Nephron (organoid): ENCODE data around the gene CYB561D1.

Source experiments
- H3K27ac Mint-ChIP-seq, 3 experiments: 2 replicates each; pipeline ENCODE4 v1.8.0; 2020; ENCODE audit warnings: mixed read lengths in 3 of 3, mild to moderate bottlenecking in 2 of 3, moderate library complexity in 1 of 3
- H3K27me3 Mint-ChIP-seq: 2 replicates; pipeline ENCODE4 v1.8.0; 2021; ENCODE audit warnings: low read depth, mild to moderate bottlenecking, moderate library complexity, mixed read lengths
- H3K36me3 Mint-ChIP-seq: 2 replicates; pipeline ENCODE4 v1.8.0; 2020; ENCODE audit warnings: low read depth, mixed read lengths
- H3K4me1 Mint-ChIP-seq: 2 replicates; pipeline ENCODE4 v1.8.0; 2020; ENCODE audit warnings: mixed read lengths
- H3K4me3 Mint-ChIP-seq, 3 experiments: 2 replicates each; pipeline ENCODE4 v1.8.0; 2020; ENCODE audit warnings: mild to moderate bottlenecking in 3 of 3, mixed read lengths in 3 of 3, moderate library complexity in 2 of 3
- H3K9me3 Mint-ChIP-seq: 2 replicates; pipeline ENCODE4 v1.8.0; 2020; ENCODE audit warnings: mixed read lengths
- CTCF ChIP-seq, 3 experiments: fragments of 200-600 bp; sonication (generic); IDR thresholded peaks; one replicate each; pipeline ENCODE4 v1.5.0; 2021; ENCODE audit warnings: antibody characterized with exemption in 3 of 3; ENCODE audit not compliant: unreplicated experiment in 3 of 3

The CYB561D1 gene

GRCh38 chr1:109541102-109541501, 47.2 kb downstream of the CYB561D1 start:
- H3K4me3 Mint-ChIP-seq = no peak overlapping the region
- H3K27ac Mint-ChIP-seq = no peak overlapping the region
- peaks cover 18% of the 10 kb centered on the region for H3K4me1 Mint-ChIP-seq
- peaks cover 8% of the 10 kb centered on the region for H3K27me3 Mint-ChIP-seq
- no peaks in the 10 kb centered on the region for H3K36me3 Mint-ChIP-seq
- no peaks in the 10 kb centered on the region for H3K9me3 Mint-ChIP-seq
- TF ChIP-seq CTCF (IDR thresholded peaks at IDR 0.05; ENCODE audit: unreplicated experiment in 3 of 3) = no peak

GRCh38 chr1:109542657-109543056, 48.8 kb downstream of the CYB561D1 start:
- H3K27ac Mint-ChIP-seq = no peak overlapping the region
- H3K9me3 Mint-ChIP-seq = no peaks in the 10 kb centered on the region
- H3K27me3 Mint-ChIP-seq = peaks cover 8% of the 10 kb centered on the region
- TF ChIP-seq CTCF (IDR thresholded peaks at IDR 0.05; ENCODE audit: unreplicated experiment in 3 of 3) = no peak
- H3K36me3 Mint-ChIP-seq = no peaks in the 10 kb centered on the region
- H3K4me1 Mint-ChIP-seq = peaks cover 26% of the 10 kb centered on the region
- H3K4me3 Mint-ChIP-seq = peak overlapping the region in 2 of 3 experiments; percentile 36 to 47

DNA sequence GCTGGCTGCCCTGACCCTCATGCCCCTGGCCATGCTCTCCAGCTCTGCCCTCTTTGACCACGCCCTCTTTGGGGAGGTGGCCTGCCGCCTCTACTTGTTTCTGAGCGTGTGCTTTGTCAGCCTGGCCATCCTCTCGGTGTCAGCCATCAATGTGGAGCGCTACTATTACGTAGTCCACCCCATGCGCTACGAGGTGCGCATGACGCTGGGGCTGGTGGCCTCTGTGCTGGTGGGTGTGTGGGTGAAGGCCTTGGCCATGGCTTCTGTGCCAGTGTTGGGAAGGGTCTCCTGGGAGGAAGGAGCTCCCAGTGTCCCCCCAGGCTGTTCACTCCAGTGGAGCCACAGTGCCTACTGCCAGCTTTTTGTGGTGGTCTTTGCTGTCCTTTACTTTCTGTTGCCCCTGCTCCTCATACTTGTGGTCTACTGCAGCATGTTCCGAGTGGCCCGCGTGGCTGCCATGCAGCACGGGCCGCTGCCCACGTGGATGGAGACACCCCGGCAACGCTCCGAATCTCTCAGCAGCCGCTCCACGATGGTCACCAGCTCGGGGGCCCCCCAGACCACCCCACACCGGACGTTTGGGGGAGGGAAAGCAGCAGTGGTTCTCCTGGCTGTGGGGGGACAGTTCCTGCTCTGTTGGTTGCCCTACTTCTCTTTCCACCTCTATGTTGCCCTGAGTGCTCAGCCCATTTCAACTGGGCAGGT, 49.5 kb downstream of the CYB561D1 start:
- no peaks in the 10 kb centered on the region for H3K9me3 Mint-ChIP-seq
- H3K27ac Mint-ChIP-seq = no peak overlapping the region
- peaks cover 29% of the 10 kb centered on the region for H3K4me1 Mint-ChIP-seq
- H3K4me3 Mint-ChIP-seq = no peak overlapping the region
- TF ChIP-seq CTCF (IDR thresholded peaks at IDR 0.05; ENCODE audit: unreplicated experiment in 3 of 3) = no peak
- peaks cover 8% of the 10 kb centered on the region for H3K27me3 Mint-ChIP-seq
- H3K36me3 Mint-ChIP-seq = no peaks in the 10 kb centered on the region

GRCh38 chr1:109543988-109544735, 50.3 kb downstream of the CYB561D1 start:
- TF ChIP-seq CTCF (IDR thresholded peaks at IDR 0.05; ENCODE audit: unreplicated experiment in 3 of 3) = no peak
- Mint-ChIP-seq H3K9me3 (no peaks in the 10 kb centered on the region), H3K27ac (peak overlapping the region in 1 of 3 experiments; percentile 30), H3K4me3 (peak overlapping the region in 2 of 3 experiments; percentile 6 to 19), H3K36me3 (no peaks in the 10 kb centered on the region), H3K4me1 (peaks cover 34% of the 10 kb centered on the region), H3K27me3 (peaks cover 8% of the 10 kb centered on the region)

GRCh38 chr1:109546311-109547109, 52.6 kb downstream of the CYB561D1 start:
- Mint-ChIP-seq H3K4me1 (peaks cover 40% of the 10 kb centered on the region), H3K36me3 (no peaks in the 10 kb centered on the region), H3K4me3 (peak overlapping the region; percentile 90 to 96 (median 95)), H3K9me3 (no peaks in the 10 kb centered on the region), H3K27me3 (peaks cover 6% of the 10 kb centered on the region), H3K27ac (peak overlapping the region; percentile 88 to 96 (median 93))
- peak; percentile 86 to 95 (median 89) for TF ChIP-seq CTCF (IDR thresholded peaks at IDR 0.05; ENCODE audit: unreplicated experiment in 3 of 3)
